HEK293T (cell line): ENCODE results near the gene AKT3.

ENCODE experiments used
- CTCF ChIA-PET: fragments of 350-600 bp; formaldehyde crosslinking; extraction: SDS; loops from one replicate; lab custom pipeline; 2021; ENCODE audit warnings: antibody characterized with exemption, inconsistent platforms; lab: Yijun Ruan, JAX
- POLR2A ChIA-PET: fragments of 350-600 bp; formaldehyde crosslinking; extraction: SDS; loops from one replicate; lab custom pipeline; 2020; ENCODE audit warnings: antibody characterized with exemption, inconsistent platforms; lab: Yijun Ruan, JAX
- DNase-seq: peaks from one replicate; pipeline ENCODE4 v3.0.0; 2012; ENCODE audit warnings: mixed read lengths; ENCODE audit errors: extremely low spot score
- ARNT ChIP-seq: fragments of 450-650 bp; IDR thresholded peaks from 2 replicates; pipeline ENCODE4 v1.6.1; 2017; ENCODE audit warnings: mild to moderate bottlenecking
- BHLHE40 ChIP-seq: fragments of 450-650 bp; IDR thresholded peaks from 2 replicates; pipeline ENCODE4 v1.6.1; 2016; ENCODE audit warnings: mild to moderate bottlenecking, moderate library complexity, borderline replicate concordance
- CTBP1 ChIP-seq: fragments of 450-650 bp; IDR thresholded peaks from 2 replicates; pipeline ENCODE4 v1.6.1; 2016; ENCODE audit warnings: borderline replicate concordance
- ELF4 ChIP-seq: fragments of 450-650 bp; IDR thresholded peaks from 2 replicates; pipeline ENCODE4 v1.6.1; 2017; ENCODE audit warnings: antibody characterized with exemption
- FOXA1 ChIP-seq: fragments of 450-650 bp; IDR thresholded peaks from 2 replicates; pipeline ENCODE4 v1.6.1; 2016; ENCODE audit warnings: mild to moderate bottlenecking
- FOXK2 ChIP-seq: fragments of 450-650 bp; IDR thresholded peaks from 2 replicates; pipeline ENCODE4 v1.6.1; 2016; ENCODE audit warnings: mild to moderate bottlenecking
- FOXM1 ChIP-seq: fragments of 450-650 bp; IDR thresholded peaks from 2 replicates; pipeline ENCODE4 v1.6.1; 2017; ENCODE audit warnings: mild to moderate bottlenecking, borderline replicate concordance
- HDGF ChIP-seq: fragments of 450-650 bp; IDR thresholded peaks from 2 replicates; pipeline ENCODE4 v1.6.1; 2017; ENCODE audit warnings: antibody characterized with exemption, borderline replicate concordance
- L3MBTL2 ChIP-seq: fragments of 450-650 bp; conservative IDR thresholded peaks from 2 replicates; pipeline ENCODE4 v1.6.1; 2016; ENCODE audit warnings: mild to moderate bottlenecking
- LEF1 ChIP-seq: fragments of 450-650 bp; IDR thresholded peaks from 2 replicates; pipeline ENCODE4 v1.6.1; 2017; ENCODE audit warnings: mild to moderate bottlenecking, borderline replicate concordance
- NFRKB ChIP-seq: fragments of 450-650 bp; IDR thresholded peaks from 2 replicates; pipeline ENCODE4 v1.6.1; 2016; ENCODE audit warnings: mild to moderate bottlenecking, moderate library complexity
- SP1 ChIP-seq: fragments of 450-650 bp; IDR thresholded peaks from 2 replicates; pipeline ENCODE4 v1.6.1; 2017
- SUZ12 ChIP-seq: fragments of 450-650 bp; IDR thresholded peaks from 2 replicates; pipeline ENCODE4 v1.6.1; 2016; ENCODE audit warnings: mild to moderate bottlenecking
- TARDBP ChIP-seq: fragments of 450-650 bp; IDR thresholded peaks from 2 replicates; pipeline ENCODE4 v1.6.1; 2016
- ZNF384 ChIP-seq: fragments of 450-650 bp; IDR thresholded peaks from 2 replicates; pipeline ENCODE4 v1.6.1; 2016
- TF ChIP-seq, protein P1 (sequence below): fragments of 450-650 bp; IDR thresholded peaks from 2 replicates; pipeline ENCODE4 v1.6.1; 2016

The AKT3 gene

GRCh38 chr1:243620096-243620495 is 229.9 kb downstream of the AKT3 start:
- no peak for TF ChIP-seq TARDBP
- no peak for TF ChIP-seq SUZ12
- no peak for TF ChIP-seq L3MBTL2
- TF ChIP-seq BHLHE40, result no peak
- no peak for TF ChIP-seq ELF4
- TF ChIP-seq LEF1, result no peak
- no peak for TF ChIP-seq SP1
- TF ChIP-seq FOXM1, result no peak
- TF ChIP-seq NFRKB, result no peak
- no peak for TF ChIP-seq CTBP1
- CTCF ChIA-PET, result no interaction called here
- DNase-seq, result no peak
- POLR2A ChIA-PET, result no interaction called here

GRCh38 chr1:243609698-243610097 is 240.3 kb downstream of the AKT3 start:
- no peak for DNase-seq
- POLR2A ChIA-PET, result no interaction called here
- CTCF ChIA-PET, result no interaction called here
- TF ChIP-seq FOXK2 (no peak), ARNT (no peak), BHLHE40 (no peak), TARDBP (no peak), HDGF (no peak), FOXA1 (no peak), ELF4 (no peak), ZNF384 (no peak), LEF1 (no peak), SUZ12 (no peak), CTBP1 (no peak), FOXM1 (no peak), NFRKB (no peak), L3MBTL2 (no peak), SP1 (no peak)
- TF ChIP-seq, protein P1, sequence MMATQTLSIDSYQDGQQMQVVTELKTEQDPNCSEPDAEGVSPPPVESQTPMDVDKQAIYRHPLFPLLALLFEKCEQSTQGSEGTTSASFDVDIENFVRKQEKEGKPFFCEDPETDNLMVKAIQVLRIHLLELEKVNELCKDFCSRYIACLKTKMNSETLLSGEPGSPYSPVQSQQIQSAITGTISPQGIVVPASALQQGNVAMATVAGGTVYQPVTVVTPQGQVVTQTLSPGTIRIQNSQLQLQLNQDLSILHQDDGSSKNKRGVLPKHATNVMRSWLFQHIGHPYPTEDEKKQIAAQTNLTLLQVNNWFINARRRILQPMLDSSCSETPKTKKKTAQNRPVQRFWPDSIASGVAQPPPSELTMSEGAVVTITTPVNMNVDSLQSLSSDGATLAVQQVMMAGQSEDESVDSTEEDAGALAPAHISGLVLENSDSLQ, result no peak

- ChIA-PET CTCF (no interaction called here), POLR2A (no interaction called here)
- TF ChIP-seq NFRKB, result no peak
- no peak for TF ChIP-seq HDGF
- TF ChIP-seq FOXM1, result no peak
- no peak for TF ChIP-seq TARDBP
- no peak for TF ChIP-seq ARNT
- DNase-seq, result no peak
Observed at GRCh38 chr1:243605604-243606003, 244.4 kb downstream of the AKT3 start.

DNA sequence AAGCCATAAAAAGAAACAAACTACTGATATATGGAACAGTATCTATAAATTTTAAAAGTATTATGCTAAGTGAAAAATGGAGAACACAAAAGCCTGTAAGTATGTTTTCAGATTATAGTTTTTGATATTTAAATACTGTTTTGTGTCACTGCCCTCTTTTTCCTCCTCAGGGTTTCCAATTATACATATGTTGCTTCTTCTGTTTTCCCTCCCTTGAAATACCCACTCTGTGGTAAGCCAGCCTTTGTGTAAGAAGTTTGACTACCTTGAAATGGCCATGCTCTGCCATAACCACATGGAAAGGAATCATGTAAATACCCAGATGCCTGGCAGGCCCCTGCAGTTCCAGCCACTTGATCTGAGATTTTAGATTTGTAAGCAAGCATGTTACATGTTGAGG is 248.3 kb downstream of the AKT3 start:
- TF ChIP-seq CTBP1, result no peak
- TF ChIP-seq, protein P1, result no peak
- TF ChIP-seq SUZ12, result no peak
- TF ChIP-seq FOXK2, result no peak
- no peak for TF ChIP-seq TARDBP
- no peak for TF ChIP-seq L3MBTL2
- TF ChIP-seq LEF1, result no peak
- TF ChIP-seq HDGF, result no peak
- no peak for TF ChIP-seq ARNT
- TF ChIP-seq FOXA1, result no peak
- TF ChIP-seq ZNF384, result no peak
- no peak for TF ChIP-seq BHLHE40
- TF ChIP-seq FOXM1, result no peak
- TF ChIP-seq NFRKB, result no peak
- CTCF ChIA-PET, result no interaction called here
- DNase-seq, result no peak
- POLR2A ChIA-PET, result no interaction called here

DNA sequence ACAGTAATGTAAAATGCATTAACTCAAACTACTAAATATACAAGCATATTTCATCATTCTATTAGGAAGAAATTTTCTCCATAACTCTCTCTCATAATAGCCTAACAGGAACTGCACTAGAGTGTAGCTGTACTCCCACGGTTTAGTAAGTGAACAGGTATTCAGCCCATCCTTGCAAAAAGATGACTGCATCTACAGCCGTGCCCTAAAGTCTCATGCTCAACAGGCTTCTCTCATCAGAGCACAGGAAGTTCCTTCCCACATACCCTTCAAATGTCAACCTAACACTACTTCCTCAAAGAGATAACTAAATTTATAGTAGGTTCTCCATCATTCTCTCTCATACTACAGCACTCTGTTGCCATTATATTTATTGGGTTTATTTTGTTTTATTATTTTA is 251.6 kb downstream of the AKT3 start:
- no peak for DNase-seq
- ChIA-PET POLR2A (no interaction called here), CTCF (no interaction called here)
- TF ChIP-seq ZNF384, result no peak
- no peak for TF ChIP-seq BHLHE40
- TF ChIP-seq, protein P1, result no peak
- TF ChIP-seq SUZ12, result no peak
- TF ChIP-seq LEF1, result no peak
- TF ChIP-seq FOXA1, result no peak
- TF ChIP-seq SP1, result no peak
- no peak for TF ChIP-seq CTBP1
- TF ChIP-seq ARNT, result no peak

DNA sequence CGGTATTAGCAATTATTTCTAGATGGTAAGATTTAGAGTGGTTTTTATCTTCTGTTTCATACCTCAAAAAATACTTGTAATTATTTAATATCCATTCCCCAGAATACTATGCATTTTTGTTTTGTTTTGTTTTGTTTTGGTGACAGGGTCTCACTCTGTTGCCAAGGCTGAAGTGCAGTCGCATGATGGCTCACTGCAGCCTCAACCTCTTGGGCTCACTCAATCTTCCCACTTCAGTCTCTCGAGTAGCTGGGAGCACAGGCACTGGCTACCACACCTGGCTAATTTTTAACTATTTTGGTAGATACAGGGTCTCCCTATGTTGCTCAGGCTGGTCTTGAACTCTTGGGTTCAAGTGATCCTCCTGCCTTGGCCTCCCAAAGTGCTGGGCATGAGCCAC is 252.7 kb downstream of the AKT3 start:
- CTCF ChIA-PET, result no interaction called here
- POLR2A ChIA-PET, result no interaction called here
- TF ChIP-seq, protein P1, result no peak
- TF ChIP-seq FOXM1 (no peak), CTBP1 (no peak), ARNT (no peak), BHLHE40 (no peak), HDGF (no peak), LEF1 (no peak), TARDBP (no peak), FOXA1 (no peak), SP1 (no peak), FOXK2 (no peak), L3MBTL2 (no peak), NFRKB (no peak), ELF4 (no peak)
- no peak for DNase-seq
